ENCODE measurements around the gene CTSK. TPM values are rescaled to one million over a fixed set of nuclear protein-coding genes. Genes with fewer than 3 reads are reported as not detected.
"Not testable (repeated sequence)": the region's sequence is repeated elsewhere in the genome, so short reads cannot be mapped to it uniquely, and the experiment has no call there.

The CTSK gene
- total RNA-seq, 4 donors from 2014 or later: 29.5 to 49.3 (median 32.7) TPM

DNA sequence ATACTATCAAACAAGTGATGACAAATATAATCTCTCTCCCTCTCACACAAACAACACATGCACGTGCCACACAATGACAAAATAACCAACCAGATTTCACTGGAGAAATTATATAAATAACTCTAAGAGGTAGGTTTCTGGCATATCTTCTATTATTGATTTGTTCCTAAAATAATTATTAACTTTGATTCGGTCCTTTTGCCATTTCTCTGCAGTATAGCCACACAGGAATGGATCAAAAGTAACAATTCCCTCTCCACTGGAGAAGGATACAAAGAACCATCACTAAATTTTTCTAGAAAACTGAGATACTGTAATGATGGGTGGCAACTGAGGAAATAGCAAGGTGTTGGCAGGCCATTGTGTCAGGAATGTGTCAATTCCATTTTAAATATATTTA, 34.9 kb upstream of the CTSK start:
- TF ChIP-seq POLR2A (IDR thresholded peaks at IDR 0.05; ENCODE audit: low read depth): no peak
- TF ChIP-seq EP300 (IDR thresholded peaks at IDR 0.05): no peak
- no peak for TF ChIP-seq POLR2AphosphoS5 (IDR thresholded peaks at IDR 0.05)
- H3K9me3 ChIP-seq: no peaks in the 10 kb centered on the region
- WGBS: 89% methylated on average over 2 of the region's 2 CpGs
- H3K4me3 ChIP-seq: no peak overlapping the region
- H3K4me1 ChIP-seq: peaks cover 3 to 18% (median 13%) of the 10 kb centered on the region in 4 donors
- H3K27me3 ChIP-seq: no peaks in the 10 kb centered on the region
- H3K27ac ChIP-seq (replicated peaks in 1 of 4): no peak overlapping the region
- peaks cover 11 to 45% (median 23%) of the 10 kb centered on the region in 4 donors for H3K36me3 ChIP-seq
- DNase-seq (ENCODE audit: extremely low spot score): no peak
- intact Hi-C loops (cut with DNase I): no loop called here

DNA sequence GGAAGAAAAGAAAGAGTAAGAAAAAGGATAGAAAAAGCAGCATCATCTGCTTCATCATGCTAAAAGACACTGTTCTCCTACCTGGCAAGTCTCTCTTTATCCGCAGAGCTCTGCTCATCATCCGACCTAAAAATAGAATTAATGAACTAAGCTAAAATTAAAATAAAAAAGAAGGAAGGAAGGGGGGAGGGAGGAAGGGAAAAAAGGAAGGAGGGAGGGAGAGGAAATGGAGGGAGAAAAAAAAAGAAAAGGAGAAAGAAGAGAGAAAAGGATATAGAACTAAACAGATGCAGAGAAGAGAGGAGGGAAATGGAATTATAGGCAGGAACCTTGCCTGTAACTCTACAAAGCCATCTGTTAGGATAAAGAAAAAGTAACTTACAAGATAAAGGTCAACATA, 34.3 kb upstream of the CTSK start:
- no peak overlapping the region for H3K27ac ChIP-seq (replicated peaks in 1 of 4)

DNA sequence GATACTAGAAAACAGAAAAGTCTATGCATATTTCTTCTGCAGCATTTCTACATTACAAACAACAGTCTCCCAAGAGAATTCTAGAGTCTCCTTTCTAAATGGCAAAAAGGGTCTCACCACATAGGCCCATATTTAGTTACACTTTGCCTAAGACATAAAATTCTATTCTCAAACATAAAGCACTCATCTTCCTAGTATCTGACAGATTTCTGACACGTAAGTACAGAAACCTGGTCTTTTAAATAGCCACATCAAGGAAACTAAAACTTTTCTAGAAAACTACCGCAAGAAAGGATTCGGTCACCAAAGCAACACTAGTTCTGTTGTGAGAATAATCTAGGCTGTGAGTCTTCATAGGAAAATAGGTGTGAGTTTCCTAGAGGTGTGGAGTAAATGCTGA, 33.6 kb upstream of the CTSK start:
- 95% methylated on average over 3 of the region's 3 CpGs for WGBS
- DNase-seq (ENCODE audit: extremely low spot score): no peak
- no peaks in the 10 kb centered on the region for H3K27me3 ChIP-seq
- TF ChIP-seq, protein P1, sequence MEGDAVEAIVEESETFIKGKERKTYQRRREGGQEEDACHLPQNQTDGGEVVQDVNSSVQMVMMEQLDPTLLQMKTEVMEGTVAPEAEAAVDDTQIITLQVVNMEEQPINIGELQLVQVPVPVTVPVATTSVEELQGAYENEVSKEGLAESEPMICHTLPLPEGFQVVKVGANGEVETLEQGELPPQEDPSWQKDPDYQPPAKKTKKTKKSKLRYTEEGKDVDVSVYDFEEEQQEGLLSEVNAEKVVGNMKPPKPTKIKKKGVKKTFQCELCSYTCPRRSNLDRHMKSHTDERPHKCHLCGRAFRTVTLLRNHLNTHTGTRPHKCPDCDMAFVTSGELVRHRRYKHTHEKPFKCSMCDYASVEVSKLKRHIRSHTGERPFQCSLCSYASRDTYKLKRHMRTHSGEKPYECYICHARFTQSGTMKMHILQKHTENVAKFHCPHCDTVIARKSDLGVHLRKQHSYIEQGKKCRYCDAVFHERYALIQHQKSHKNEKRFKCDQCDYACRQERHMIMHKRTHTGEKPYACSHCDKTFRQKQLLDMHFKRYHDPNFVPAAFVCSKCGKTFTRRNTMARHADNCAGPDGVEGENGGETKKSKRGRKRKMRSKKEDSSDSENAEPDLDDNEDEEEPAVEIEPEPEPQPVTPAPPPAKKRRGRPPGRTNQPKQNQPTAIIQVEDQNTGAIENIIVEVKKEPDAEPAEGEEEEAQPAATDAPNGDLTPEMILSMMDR (IDR thresholded peaks at IDR 0.05): no peak
- TF ChIP-seq POLR2AphosphoS5 (IDR thresholded peaks at IDR 0.05) (no peak), EP300 (IDR thresholded peaks at IDR 0.05) (no peak), POLR2A (IDR thresholded peaks at IDR 0.05; ENCODE audit: low read depth) (no peak)
- intact Hi-C loops (cut with DNase I): no loop called here
- no peak overlapping the region for H3K27ac ChIP-seq (replicated peaks in 1 of 4)
- H3K4me3 ChIP-seq: no peak overlapping the region
- peaks cover 11 to 56% (median 33%) of the 10 kb centered on the region in 4 donors for H3K36me3 ChIP-seq
- H3K4me1 ChIP-seq: peaks cover 3 to 18% (median 13%) of the 10 kb centered on the region in 4 donors
- H3K9me3 ChIP-seq: no peaks in the 10 kb centered on the region

More for the DNA sequence above, 34.3 kb upstream of the CTSK start:
- TF ChIP-seq POLR2A (IDR thresholded peaks at IDR 0.05; ENCODE audit: low read depth) (no peak), EP300 (IDR thresholded peaks at IDR 0.05) (no peak), POLR2AphosphoS5 (IDR thresholded peaks at IDR 0.05) (no peak)
- TF ChIP-seq, protein P1 (IDR thresholded peaks at IDR 0.05): no peak
- peaks cover 3 to 18% (median 13%) of the 10 kb centered on the region in 4 donors for H3K4me1 ChIP-seq
- no peak overlapping the region for H3K4me3 ChIP-seq
- H3K36me3 ChIP-seq: peaks cover 11 to 49% (median 26%) of the 10 kb centered on the region in 4 donors
- intact Hi-C loops (cut with DNase I): no loop called here
- no peaks in the 10 kb centered on the region for H3K9me3 ChIP-seq
- H3K27me3 ChIP-seq: no peaks in the 10 kb centered on the region
- no peak for DNase-seq (ENCODE audit: extremely low spot score)
- WGBS: 39% methylated on average over 2 of the region's 2 CpGs

DNA sequence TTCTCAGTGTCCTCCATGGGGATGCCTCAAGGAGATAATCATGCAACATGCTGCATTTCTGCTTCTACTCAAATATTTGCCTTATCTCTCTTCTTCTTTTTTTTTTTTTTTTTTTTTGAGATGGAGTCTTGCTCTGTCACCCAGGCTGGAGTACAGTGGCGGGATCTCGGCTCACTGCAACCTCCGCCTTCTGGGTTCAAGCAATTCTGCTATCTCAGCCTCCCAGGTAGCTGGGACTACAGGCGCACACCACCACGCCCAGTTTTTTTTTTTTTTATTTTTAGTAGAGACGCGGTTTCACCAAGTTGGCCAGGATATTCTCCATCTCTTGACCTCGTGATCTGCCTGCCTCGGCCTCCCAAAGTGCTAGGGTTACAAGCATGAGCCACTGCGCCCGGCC, 32.8 kb upstream of the CTSK start:
- H3K4me3 ChIP-seq; intact Hi-C loops (cut with DNase I); H3K9me3 ChIP-seq; H3K27ac ChIP-seq (replicated peaks in 1 of 4); DNase-seq (ENCODE audit: extremely low spot score); H3K27me3 ChIP-seq: not testable (repeated sequence)
- WGBS: 94% methylated on average over 11 of the region's 11 CpGs
- H3K4me1 ChIP-seq: peaks cover 3 to 22% (median 13%) of the 10 kb centered on the region in 4 donors
- H3K36me3 ChIP-seq: peaks cover 14 to 63% (median 38%) of the 10 kb centered on the region in 4 donors

DNA sequence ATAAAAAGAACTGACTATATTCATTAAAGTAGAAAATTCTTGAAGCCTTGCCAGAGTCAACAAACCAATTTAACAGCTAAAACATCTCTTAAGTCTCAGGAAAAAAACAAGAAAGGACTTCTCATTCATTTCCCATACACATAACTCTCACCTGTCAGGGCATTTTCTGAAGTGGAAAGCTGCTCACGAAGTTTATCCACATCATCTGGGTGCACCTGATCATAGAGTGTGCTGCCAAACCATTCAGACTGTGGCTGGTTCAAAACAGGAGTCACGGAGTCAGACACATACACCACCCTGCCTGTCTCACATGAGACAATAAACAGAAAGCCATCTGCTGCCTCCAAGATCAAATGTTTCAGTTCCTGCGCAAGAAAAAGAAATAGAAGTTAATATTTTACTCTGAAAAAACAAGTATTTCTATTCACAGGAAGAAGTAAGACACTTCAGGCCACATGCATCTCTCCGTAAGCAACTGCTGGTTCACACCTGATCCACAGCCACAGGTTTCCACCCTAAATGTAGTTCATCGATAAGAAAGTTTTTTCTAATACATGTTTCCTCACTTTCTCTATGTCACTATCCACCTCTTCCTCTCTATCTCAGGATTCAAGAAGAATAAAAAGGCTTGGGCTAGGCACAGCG, 28.2 kb upstream of the CTSK start:
- peaks cover 42 to 91% (median 77%) of the 10 kb centered on the region in 4 donors for H3K36me3 ChIP-seq
- no peak for DNase-seq (ENCODE audit: extremely low spot score)
- intact Hi-C loops (cut with DNase I): no loop called here

DNA sequence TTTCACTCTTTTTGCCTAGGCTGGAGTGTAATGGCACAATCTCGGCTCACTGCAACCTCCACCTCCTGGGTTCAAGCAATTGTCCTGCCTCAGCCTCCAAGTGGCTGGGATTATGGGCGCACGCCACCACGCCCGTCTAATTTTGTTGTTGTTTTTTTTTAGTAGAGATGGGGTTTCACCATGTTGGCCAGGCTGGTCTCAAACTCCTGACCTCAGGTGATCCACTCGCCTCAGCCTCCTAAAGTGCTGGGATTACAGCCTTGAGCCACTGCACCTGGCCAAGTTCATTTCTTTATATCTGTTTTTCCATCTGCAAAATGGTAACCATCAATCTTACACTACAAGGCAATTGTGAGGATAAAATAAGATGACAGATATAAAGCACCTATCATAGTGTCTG, 25.9 kb upstream of the CTSK start:
- H3K36me3 ChIP-seq: peaks cover 45 to 100% (median 88%) of the 10 kb centered on the region in 4 donors
- H3K4me3 ChIP-seq; intact Hi-C loops (cut with DNase I); DNase-seq (ENCODE audit: extremely low spot score); H3K9me3 ChIP-seq; H3K27ac ChIP-seq (replicated peaks in 1 of 4); H3K4me1 ChIP-seq; H3K27me3 ChIP-seq: not testable (repeated sequence)
- WGBS: 96% methylated on average over 6 of the region's 6 CpGs

More for the DNA sequence above, 28.2 kb upstream of the CTSK start:
- Histone ChIP-seq H3K27ac (replicated peaks in 1 of 4) (no peak overlapping the region), H3K4me3 (no peak overlapping the region), H3K27me3 (no peaks in the 10 kb centered on the region), H3K4me1 (peaks cover 0 to 4% (median 0%) of the 10 kb centered on the region in 4 donors), H3K9me3 (no peaks in the 10 kb centered on the region)
- WGBS: 81% methylated on average over 6 of the region's 6 CpGs
- TF ChIP-seq EP300 (IDR thresholded peaks at IDR 0.05): no peak
- TF ChIP-seq, protein P1 (IDR thresholded peaks at IDR 0.05): no peak
- TF ChIP-seq POLR2A (IDR thresholded peaks at IDR 0.05; ENCODE audit: low read depth): no peak
- no peak for TF ChIP-seq POLR2AphosphoS5 (IDR thresholded peaks at IDR 0.05)

All from esophagus muscularis mucosa (tissue), 4 donors.